Fibroblast of skin of right quadriceps (primary cell): ENCODE results near the gene HMCN2.
"Not testable (repeated sequence)": the region's sequence is repeated elsewhere in the genome, so short reads cannot be mapped to it uniquely, and the experiment has no call there.

Source experiments
- DNase-seq: peaks from one replicate; pipeline ENCODE4 v3.0.0-alpha.2; 2013

Gene HMCN2

DNA sequence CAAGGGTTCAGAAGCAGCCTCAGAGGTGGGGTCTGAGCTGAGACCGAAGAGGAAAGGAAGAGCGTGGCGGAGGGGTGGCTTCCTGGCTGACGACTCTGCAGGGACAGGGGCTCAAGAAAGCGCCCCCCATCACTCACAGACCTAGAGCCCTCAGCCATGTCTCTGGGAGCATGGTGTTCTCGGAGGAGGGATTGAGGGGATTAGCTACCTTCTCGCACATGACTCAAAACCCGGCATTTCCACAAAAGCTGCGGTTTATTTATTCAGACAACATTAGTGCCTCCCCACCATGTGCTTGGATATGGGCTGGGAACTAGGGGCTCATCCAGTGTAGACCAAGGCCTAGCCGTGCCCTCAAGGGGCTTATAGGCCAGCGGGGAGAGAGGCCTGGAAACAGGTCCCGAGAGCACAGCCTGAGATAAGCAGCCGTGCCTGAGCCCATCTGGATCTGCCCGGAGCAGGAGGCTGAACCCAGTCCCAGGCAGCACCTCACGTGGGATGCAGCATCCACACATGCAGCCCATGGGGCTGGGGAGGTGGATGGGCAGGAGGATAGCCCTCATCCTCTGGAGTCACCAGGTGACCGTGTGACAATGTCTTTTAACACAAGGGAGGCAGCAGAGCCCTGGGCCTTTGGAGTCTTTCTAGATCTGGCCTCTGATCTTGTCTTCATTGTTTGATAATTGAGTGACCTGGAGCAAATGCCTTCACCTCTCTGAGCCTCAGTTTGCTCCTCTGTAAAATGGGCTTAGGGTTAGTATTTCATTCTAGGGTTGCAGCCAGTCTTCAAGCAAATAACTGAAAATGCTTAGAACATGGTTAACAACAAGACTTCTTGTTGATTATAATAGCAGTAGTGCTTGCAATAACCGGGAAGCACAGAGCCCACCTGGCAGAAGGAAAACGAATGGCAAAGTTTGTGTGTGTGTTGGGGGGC is 878 bp upstream of the HMCN2 start:
- no peak for DNase-seq

DNA sequence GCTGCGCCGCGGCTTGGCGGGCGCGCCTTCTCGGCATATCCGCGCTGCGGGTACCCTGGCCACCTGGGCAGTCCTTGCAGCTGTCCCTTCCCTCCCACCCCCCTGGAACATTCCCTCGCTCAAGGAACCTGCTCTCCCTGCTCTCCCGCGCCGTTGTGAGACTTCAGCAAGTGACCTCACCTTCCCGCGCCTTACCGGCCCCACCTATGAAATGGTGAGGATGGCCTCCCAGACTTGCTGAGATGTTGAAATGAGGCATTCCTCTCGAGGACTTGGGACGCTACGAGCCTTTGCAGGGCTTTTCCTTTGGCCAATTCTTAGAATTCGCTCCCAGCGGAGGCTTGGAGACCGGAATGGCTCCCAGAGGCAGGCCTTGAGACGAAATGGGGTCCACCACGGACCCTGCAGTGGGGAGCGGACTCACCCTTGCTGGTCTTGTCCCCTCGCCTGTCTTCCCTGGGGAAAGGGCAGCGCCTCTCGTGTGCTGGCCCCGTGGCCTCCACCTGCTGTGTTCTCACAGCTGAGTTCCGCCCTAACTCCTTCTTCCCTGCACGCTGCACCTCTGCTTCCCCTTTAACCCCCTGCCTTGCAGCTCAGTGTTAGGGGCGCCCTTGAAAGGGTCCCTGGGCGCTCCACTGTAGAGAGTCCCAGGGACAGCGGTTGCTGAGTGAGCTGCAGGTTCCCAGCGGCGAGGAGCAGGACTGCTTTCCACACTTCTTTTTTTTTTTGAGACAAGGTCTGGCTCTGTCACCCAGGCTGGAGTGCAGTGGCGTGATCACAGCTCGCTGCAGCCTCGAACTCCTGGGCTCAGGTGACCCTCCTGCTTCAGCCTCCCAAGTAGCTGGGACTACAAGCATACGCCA is 907 bp downstream of the HMCN2 start:
- no peak for DNase-seq

DNA sequence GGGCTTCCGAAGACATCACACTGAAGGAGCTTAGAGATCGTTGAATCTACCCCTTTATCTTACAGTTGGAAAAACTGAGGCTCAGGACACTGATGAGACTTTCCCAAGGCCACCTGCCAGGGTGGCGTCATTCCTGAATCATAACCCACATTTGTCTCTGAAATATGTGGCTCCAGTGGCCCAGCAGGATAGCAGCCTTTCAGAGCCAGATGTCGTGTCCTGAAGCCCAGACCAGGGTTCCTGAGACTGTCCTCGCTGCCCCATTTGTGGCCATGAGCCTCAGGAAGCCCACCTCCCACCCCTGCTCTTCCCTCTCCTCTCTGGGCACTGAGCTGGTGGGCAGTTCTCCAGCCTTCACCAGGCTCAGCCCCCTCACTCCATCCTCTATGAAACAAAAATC is 2.4 kb downstream of the HMCN2 start:
- no peak for DNase-seq

DNA sequence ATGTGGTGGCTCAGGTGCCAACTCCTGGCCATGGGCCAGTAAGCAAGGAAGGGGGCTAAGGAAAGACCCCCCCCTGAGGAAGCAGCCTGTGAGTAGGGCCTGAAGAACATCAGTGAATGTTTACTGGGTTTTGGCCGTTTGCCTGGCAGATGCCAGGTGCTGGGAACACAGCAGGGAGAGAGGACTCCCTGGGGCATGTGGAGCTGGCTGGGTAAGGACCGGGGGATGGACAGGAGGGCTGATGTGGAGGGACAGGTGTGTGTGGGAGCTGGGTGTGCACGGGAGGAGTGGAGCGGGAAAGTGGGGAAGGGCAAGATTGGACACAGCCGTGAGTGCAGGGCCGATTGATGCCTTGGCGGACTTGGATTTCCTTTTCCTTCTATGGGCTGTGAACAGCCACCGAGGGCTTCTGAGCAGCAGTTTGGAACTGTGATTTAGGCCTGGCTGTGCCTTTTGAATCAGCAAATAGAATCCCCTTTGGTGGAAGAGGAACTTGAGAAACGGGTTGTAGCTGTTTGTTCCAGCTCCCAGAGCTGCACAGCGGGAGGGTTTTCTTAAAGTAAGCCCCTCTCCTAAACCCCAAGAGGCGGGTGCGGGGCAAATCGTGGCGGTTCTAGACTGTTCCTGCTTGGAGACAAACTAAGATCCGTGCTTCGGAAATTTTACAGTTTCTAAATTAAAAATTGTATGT is 3.1 kb downstream of the HMCN2 start:
- DNase-seq = no peak

DNA sequence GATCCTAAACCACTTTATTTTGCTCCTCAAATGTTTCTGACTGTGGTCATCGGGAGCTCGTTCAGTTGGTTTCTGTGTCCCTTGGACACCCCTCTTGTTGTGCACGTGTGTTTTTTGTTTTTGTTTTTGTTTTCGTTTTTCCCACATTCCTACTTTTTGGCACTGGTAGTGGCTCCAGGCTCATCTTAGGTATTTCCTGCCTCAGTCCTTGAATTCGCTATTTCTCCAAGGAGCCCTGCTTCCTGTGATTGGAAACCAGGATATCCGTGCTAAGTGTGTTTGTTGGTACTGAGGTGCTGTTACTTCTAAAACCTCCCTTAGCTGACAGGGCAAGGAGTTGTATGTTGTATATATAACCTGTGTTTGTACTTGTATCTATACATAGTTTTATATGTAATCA is 5.9 kb downstream of the HMCN2 start:
- DNase-seq = no peak

DNA sequence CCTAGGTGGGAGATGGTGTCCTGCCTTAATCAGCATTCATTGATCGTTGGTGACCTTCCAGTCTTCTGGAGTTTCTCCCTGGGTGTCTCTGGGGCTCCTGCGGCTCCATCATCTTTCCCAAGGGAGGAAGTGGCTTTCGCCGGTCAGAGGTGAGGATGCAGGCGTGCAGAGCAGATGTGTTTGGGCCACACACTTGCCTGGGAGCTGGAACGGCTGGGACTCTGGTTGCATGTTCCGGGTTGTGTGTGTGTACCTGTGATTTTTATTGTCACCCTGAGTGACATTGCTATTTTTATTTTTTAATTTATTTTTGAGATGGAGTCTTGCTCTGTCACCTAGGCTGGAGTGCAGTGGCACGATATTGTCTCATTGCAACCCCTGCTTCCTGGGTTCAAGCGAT is 9.6 kb downstream of the HMCN2 start:
- no peak for DNase-seq

DNA sequence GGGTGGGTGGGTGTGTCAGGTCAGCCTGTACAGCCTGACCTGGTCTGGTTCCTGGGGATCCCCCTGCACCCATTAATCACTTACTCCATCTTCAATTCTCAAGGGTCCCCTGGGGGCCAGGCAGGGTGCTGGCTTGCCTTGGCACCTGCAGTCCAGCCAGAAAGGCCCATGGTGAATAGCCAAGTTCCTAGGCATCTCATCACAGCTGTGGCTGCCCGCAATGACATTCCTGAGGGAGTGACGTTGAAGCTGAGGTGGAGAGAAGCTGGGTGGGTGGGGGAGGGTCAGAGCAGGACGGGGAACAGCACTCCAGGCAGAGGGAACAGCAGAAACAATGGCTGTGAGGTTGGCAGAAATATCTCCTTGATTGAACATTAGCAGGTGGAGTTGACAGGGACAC is 10.6 kb downstream of the HMCN2 start:
- DNase-seq = peak; percentile 78

DNA sequence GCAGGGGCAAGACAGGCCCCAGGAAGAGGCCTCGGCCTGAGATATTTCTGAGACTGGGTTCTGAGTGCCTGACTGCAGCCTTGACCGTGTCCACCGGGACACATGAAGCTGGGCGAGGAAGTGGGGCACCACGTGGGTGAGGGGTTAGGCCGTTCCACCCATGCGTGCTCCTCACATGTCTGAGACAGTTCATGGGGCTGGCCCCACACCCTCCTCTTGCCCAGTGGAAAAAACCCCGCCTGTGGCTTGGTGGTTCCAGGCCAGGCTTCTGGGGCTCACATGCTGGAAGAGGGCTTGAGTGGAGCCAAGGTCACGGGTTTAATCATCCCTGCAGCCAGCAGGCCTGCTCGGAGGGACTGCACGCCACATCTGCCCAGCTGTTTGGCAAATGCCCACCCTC is 11.4 kb downstream of the HMCN2 start:
- DNase-seq = no peak

DNA sequence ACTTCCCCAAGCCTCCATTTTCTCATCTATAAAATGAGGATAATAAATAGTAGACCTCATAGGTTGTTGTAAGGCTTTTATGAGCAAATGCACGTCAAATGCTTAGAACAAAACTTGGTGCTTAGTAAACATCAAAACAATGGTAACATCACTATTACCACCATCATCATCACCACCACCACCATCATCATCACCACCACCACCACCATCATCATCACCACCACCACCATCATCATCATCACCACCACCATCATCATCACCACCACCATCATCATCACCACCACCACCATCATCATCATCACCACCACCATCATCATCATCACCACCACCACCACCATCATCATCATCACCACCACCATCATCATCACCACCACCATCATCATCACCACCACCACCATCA is 12.0 kb downstream of the HMCN2 start:
- DNase-seq = not testable (repeated sequence)

DNA sequence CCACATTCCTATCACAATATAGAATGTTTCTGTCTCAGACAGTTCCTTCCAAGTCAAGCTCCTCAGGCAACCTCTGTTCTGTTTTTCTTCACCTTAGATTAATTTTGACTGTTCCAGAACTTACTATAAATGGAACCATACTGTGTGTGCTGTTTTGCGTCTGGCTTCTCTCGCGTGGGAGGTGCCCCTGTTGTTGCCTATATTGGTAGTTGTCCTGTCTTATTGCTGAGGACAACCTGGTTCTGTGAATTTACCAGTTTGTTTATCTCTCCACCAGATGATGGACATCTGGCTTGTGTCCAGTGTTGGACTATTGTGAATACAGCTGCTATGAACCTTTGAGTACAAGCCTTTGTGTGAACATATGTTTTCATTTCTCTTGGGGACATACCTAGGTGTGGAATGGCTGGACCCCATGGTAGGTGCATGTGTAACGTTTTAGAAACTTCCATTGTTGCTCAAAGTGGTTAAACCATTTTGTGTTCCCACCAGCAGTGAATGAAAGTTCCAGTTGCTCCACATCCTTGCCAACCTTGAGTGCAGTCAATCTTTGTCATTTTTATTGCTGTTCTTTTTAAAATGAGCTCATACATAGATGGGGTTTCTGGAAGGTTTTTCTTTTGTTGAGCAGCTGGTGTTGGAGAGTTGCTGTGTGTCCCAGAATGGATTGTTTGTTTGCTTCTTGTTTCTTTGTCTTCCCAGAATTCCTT is 18.1 kb downstream of the HMCN2 start:
- DNase-seq = no peak

DNA sequence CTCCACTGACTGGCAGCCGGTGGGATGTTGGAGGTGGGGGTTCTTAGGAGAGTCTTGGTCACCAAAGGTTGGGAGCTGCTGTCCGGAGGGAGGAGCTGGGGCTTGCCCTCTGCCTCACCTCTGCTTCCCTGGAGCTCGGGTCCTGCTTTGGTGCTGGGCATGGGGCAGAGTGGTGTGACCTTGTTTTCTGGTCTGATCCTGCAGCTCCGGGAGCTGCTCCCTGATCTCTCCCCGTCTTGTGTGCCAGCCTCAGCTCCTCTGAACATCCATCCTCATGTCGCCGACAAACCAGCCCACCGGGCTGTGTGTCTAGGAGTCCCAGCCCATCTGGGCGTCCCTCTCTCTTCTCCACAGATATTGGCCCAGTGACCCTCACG is 18.7 kb downstream of the HMCN2 start:
- no peak for DNase-seq

DNA sequence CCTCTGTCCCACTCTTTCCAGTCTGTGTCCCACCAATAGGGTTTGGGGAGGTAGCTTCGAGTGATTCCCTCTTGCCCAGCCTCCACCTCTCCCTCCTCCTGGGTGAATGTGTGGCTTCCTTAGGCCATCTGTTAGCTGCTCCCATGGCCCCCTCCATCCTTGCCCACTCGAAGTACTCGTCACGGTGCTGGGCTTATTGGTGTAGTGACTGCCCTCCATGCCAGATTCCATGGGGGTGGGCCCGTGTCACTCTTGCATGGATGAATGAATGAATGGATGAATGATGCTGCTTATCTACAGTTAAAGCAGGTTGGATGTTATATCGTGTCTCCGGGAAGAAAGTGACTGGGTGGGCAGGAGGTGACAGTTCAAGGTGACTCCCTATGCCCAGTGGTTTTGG is 19.1 kb downstream of the HMCN2 start:
- DNase-seq = no peak

DNA sequence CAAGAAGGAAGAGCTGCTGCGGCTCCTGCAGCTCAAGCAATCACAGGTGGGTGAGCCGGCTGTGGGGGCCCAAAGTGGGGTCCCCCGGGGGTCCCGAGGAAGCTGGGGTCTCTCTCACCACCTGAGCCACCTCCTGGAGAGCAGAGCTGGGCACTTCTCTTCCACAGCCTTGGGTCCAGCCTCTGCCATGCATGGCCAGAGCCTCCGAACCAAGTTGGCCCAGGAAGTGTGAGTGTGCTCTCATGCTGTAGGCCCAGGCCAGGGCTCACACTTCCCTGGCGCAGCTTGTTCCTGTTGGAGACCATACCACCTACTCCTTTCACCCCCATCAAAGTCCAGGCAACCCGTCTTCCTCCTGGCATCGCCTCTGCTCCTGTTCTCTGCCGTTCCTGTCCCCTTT is 19.7 kb downstream of the HMCN2 start:
- no peak for DNase-seq

DNA sequence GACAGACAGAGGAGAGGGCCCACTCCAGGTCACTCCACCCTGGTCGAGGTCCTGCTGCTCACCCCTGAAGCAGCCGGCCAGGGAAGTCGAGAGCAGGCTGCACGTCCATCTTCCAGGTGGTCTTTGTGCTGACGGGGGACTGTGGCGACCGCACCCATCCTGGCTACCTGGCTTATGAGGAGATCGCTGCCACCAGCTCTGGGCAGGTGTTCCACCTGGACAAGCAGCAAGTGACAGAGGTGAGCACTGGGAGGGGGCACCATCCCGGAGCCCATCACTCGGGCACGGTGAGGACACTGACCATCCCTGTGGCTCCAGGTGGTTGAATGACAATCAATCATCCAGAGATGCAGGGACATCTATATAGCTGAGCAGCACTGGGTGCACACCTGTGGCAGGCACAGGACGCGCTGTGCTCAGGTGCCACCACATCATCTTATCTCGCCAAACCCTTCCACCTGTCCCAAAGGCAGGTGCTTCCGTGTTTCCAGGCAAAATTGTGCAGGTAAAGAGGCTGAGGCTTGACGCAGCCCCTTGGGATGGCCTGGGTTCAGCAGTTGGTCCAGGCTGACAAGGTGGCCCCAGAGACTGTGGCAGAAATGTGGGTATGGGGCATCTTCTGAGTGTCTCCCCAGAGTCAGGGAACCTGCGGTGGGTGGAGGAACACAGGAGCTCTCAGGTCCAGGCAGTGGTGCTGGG is 20.7 kb downstream of the HMCN2 start:
- no peak for DNase-seq

DNA sequence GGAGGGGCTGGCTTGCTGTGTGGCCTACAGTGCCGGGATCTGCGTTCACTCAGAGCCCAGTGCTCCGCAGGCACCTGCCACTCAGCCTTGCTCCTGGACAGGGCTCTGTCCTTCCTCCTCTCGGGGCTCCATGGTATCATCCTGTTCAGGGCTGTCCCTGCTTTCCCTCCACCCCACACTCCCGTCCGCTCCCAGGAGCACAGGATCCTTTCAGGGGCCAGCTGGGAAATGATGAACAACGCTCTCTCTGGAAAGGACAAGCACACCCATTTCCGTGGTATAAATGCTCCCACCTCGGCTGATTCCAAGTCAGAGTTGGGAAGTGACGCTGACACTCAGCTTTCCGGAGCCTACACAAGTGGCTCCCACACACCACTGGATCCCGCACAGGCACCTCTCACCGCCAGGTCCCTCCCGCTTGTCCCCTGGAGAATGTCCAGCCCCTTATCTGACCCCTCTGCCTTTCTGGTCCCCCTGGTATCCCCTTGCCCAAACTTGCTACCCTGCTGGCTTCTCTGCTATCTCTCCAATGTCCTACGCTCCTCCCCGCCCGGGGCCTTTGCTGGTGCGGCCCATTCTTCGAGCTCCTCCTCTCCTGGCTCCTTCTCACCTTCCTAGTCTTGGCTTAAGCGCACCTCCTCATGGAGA is 21.3 kb downstream of the HMCN2 start:
- no peak for DNase-seq

DNA sequence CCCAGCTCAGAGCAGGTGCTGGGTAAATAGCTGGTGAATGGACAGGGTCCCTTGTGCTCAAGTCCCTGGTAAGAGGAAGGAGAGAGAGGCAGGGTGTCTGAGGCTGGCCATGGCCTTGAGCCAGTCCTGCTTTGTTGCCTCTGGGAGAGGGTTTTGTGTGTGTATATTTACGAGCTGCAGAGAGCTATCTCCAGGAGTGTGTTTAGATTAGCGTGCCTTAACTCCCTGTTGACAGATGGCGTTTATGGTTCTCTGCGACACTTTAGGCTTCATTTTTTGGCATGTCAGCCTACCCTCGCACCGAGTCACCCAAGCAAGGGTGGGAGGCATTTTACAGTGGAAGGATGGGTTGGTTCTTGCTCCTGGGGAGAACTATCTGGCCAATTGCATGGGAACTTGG is 22.2 kb downstream of the HMCN2 start:
- no peak for DNase-seq

DNA sequence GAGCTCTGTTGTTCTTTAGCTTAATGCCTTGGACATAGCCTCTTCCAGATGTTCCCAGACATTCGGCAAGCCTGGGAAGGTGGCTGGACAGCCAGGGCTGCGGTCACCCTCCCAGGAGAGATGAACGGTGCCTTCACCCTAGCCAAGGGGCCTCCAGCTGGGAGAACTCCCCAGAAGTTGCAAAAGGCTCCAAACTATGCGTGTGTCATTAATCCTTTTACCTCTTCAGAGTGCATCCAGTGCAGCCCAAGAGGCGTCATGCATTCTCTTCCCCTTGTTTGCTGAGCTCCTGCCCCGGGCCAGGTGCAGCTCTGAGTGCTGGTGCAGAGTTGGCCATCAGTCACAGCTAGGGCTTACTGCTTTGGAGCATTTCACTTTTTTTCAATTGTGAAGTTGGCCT is 22.8 kb downstream of the HMCN2 start:
- DNase-seq = no peak

DNA sequence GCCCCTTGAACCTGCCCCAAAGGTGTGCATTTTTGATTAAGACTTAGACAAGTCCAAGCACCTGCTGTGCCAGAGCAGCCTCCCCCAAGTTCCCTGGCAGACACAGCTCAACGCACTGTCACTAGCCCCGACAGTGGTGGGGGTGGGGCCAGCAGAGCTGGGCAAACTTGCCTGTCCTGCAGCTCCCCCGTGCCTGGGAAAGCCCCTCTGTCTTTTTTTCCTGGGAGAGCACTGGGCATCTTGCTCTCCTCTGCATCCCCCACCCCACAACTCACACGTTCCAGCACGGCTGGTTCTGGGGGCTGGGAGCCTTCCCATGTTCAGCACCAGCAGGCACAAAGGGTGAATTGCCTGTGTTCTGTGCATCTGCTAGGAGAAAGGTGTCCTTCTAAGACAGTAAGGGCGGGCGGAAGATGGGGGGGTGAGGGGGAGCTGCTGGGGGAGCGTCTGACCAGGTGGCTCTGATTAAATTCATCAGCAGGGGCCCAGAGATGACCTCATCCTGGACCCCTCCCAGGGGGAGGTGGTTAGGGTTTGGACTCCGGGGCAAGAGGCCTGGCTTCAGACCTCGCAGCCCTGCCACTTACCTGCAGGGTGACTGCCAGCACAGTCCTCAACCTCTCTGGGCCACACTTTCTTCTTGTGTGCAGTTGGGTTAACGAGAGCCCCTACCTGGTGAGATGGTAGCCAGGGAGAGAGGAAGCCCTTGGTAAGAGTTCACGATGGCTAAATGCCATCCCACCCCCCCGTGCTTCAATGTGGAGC is 23.5 kb downstream of the HMCN2 start:
- no peak for DNase-seq

DNA sequence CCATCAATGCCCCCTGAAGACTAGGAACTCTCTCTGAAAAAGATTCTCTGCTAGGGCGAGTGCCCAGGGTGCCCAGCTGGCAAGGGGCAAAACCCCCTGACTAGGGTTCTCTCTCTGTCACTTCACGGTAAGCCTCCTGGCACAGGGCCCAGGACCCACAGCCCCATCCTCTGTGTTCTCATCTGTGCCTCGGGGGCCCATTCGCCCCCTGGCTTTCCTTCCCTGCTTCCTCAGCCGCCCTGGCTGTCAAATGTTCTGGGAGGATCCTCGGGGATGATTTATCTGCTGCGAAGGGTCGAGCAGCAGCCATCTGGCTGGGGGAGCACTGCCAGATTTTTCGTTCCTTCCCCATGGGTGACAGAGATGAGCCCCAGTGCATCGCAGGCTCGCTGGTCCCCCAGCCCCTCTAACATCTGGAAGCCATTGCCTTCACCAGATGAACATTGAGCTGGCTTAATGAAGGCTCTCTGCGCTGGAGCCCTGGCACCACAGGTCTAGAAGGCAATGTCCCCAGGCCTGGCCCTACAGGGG is 24.2 kb downstream of the HMCN2 start:
- no peak for DNase-seq
